ENCODE results near the gene TSPYL1. TPM values are rescaled to one million over a fixed set of nuclear protein-coding genes. Genes with fewer than 3 reads are reported as not detected.

The TSPYL1 gene
- total RNA-seq, 1 donor: 83.4 TPM

DNA sequence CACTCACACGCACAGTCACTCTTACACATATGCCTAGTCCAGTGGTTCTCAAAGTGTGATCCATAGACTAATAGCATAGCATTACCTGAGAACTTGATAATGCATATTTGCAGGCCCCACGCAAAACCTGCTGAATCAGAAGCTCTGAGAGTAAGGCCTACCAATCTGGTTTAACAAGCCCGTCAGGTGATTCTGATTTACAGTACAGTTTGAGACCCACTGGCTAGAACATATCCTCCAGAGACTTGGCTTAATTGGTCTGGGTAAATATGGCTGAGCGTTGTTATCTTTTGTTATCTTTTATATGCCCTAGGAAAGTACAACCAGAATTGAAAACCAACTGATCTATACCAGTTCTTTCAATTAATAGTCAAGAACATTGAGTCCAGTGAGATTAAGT, 35.4 kb downstream of the TSPYL1 start:
- TF ChIP-seq, protein P1, sequence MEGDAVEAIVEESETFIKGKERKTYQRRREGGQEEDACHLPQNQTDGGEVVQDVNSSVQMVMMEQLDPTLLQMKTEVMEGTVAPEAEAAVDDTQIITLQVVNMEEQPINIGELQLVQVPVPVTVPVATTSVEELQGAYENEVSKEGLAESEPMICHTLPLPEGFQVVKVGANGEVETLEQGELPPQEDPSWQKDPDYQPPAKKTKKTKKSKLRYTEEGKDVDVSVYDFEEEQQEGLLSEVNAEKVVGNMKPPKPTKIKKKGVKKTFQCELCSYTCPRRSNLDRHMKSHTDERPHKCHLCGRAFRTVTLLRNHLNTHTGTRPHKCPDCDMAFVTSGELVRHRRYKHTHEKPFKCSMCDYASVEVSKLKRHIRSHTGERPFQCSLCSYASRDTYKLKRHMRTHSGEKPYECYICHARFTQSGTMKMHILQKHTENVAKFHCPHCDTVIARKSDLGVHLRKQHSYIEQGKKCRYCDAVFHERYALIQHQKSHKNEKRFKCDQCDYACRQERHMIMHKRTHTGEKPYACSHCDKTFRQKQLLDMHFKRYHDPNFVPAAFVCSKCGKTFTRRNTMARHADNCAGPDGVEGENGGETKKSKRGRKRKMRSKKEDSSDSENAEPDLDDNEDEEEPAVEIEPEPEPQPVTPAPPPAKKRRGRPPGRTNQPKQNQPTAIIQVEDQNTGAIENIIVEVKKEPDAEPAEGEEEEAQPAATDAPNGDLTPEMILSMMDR (IDR thresholded peaks at IDR 0.05; ENCODE audit: insufficient read depth, low read length): no peak
- H3K4me3 ChIP-seq (ENCODE audit: low read depth, low read length): no peak overlapping the region
- DNase-seq (ENCODE audit: low read depth): no peak

DNA sequence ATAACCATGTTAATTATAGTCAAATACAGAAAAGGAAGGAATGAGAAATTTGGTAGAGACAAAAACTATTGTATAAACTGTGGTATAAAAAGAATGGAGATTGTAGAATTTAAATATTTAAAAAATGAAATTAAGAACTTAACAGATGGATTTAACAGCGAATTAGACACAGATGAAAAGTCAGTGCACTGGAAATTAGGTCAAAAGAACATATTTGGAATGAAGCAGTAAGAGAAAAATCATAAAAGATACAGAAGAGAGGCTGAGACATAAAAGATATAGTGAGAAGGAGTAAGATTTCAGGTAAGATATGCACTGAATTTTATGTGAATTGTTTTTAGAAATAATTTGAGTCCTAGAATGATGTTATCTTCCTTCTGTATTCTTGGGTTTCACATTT, 39.9 kb downstream of the TSPYL1 start:
- DNase-seq (ENCODE audit: low read depth): no peak
- H3K4me3 ChIP-seq (ENCODE audit: low read depth, low read length): no peak overlapping the region
- TF ChIP-seq, protein P1 (IDR thresholded peaks at IDR 0.05; ENCODE audit: insufficient read depth, low read length): no peak

DNA sequence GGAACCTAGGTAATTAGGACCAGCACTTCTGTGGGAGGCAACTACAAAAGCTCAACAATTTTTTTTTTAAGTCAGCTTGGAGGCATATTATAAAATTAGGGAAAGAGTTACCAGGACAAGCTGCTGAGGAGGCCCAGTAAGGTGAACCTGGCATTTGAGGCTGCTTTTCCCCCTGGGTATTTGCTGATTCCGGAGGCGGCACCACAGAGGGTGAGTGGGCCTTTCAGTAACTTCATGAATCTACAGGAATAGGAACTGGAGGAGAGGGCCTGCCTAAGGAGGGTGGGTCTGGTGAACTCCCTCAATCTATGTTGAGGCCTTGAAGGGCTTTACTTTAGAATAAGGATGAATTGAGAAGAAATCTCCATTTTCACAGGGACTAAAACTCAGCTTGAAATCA, 40.5 kb downstream of the TSPYL1 start:
- H3K4me3 ChIP-seq (ENCODE audit: low read depth, low read length): no peak overlapping the region
- TF ChIP-seq, protein P1 (IDR thresholded peaks at IDR 0.05; ENCODE audit: insufficient read depth, low read length): no peak
- DNase-seq (ENCODE audit: low read depth): no peak

DNA sequence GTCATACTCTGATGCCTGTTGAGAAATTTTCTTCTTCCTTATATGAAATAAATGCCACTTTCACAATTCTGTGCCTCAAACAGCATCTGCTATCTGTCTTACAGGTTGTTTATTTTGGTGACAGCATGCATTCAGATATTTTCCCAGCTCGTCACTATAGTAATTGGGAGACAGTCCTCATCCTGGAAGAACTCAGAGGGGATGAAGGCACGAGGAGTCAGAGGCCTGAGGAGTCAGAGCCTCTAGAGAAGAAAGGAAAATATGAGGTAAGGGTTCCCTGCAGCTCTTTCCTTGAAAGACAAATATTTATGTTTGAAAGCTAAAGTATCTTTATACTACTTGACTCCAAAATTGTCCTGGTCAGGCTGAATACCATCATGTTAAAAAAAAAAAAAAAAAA, 41.6 kb downstream of the TSPYL1 start:
- no peak for DNase-seq (ENCODE audit: low read depth)
- TF ChIP-seq, protein P1 (IDR thresholded peaks at IDR 0.05; ENCODE audit: insufficient read depth, low read length): no peak
- H3K4me3 ChIP-seq (ENCODE audit: low read depth, low read length): no peak overlapping the region

DNA sequence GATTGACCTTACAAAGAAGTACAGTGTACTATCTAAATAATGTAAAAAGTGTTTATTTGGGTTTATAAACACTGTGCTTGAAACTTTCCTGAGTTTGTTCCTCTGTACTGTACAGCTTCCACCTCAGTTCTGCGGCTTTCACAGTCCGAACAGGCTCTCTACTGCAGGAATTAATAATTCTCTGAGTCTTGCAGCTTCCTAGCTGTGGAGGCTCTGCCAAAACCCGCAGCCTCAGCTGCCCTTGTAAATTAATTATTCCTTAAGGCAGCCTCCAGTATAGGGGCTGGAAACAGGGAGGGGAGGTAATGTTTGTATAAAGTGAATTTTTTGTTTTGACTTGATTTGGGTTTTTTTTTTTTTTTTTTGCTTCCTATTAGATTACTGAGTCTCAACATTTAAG, 45.0 kb downstream of the TSPYL1 start:
- no peak overlapping the region for H3K4me3 ChIP-seq (ENCODE audit: low read depth, low read length)
- no peak for DNase-seq (ENCODE audit: low read depth)
- TF ChIP-seq, protein P1 (IDR thresholded peaks at IDR 0.05; ENCODE audit: insufficient read depth, low read length): no peak

DNA sequence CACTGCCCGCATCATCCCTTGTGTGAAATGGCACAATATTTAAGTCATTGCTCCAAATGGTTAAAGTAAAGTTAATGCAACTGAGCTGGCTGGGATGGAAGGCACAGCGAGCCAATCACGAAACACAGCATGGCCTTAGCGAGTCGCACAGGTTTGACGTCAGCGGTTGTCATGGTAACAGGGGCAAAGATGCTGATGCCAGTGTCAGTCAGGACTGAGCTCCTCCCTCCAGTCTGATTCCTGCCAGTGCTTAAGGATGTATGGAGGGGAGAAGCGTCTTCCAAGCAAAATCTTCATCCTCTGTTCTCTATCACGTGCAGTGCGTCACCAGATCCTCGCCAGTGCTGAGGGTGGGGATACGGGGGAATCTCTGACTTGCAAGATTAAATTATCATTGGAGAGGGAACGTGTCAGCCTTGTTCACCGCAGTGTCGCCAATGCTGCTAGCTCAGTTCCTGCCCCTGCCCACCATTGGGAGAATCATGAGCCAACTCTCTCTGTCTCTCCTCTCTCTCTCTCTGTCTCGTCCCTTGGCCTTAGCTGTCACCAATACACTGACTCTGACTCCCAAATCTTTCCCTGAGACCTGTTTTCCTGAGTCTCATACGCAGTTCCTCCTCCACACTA, 50.3 kb downstream of the TSPYL1 start:
- DNase-seq (ENCODE audit: low read depth): peak; percentile 96
- TF ChIP-seq, protein P1 (IDR thresholded peaks at IDR 0.05; ENCODE audit: insufficient read depth, low read length): no peak
- peak overlapping the region; percentile 62 for H3K4me3 ChIP-seq (ENCODE audit: low read depth, low read length)

Other genes starting within 250 kb of the TSPYL1 start
- 2.0 TPM in 2 replicates for gene FRK, start 219.0 kb downstream of the TSPYL1 start, total RNA-seq (ENCODE audit: low replicate concordance)
- gene NT5DC1, start 179.1 kb downstream of the TSPYL1 start, total RNA-seq (ENCODE audit: low replicate concordance): 7.2 and 14.0 TPM in 2 replicates
- not detected in 2 replicates for gene COL10A1, start 153.8 kb downstream of the TSPYL1 start, total RNA-seq (ENCODE audit: low replicate concordance)
- 14.9 and 15.6 TPM in 2 replicates for gene TSPYL4, start 25.9 kb downstream of the TSPYL1 start, total RNA-seq (ENCODE audit: low replicate concordance)
- gene DSE, start 91.0 kb upstream of the TSPYL1 start, total RNA-seq (ENCODE audit: low replicate concordance): 50.7 and 61.2 TPM in 2 replicates
- 0.18 and 1.6 TPM in 2 replicates for gene CALHM6, start 181.4 kb upstream of the TSPYL1 start, total RNA-seq (ENCODE audit: low replicate concordance)
- 6.8 and 8.2 TPM in 2 replicates for gene CALHM5, start 231.7 kb upstream of the TSPYL1 start, total RNA-seq (ENCODE audit: low replicate concordance)

Data from fibroblast of the aortic adventitia (primary cell).